ENCODE data around the gene TBPL2.
"Not testable (repeated sequence)": the region's sequence is repeated elsewhere in the genome, so short reads cannot be mapped to it uniquely, and the experiment has no call there.

Gene TBPL2

DNA sequence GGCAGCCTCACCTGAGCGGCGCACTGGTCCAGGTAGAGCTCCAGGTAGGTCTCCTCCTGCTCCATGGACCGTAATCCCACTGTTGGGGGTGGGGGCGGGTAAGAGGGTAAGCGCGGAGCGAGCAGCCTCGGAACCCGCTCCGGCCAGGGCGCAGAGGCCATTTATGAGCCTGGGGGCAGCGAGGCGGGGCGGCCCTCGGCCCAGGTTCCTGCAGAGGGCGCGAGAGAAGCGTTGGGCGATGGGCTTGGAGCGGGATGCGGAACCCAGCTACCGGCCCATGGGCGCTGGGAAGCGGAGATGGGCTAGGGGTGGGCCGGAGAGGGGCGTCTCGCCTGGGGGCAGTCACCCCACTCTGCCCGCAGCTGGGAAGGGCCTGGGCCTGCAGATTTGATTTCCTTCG is at the start of gene TBPL2:
Gene TBPL2 (minus strand): TSS at position 232 of the 400 bp plus-strand sequence. CDS start 167 bp downstream, at position 65.
- no peak for DNase-seq

DNA sequence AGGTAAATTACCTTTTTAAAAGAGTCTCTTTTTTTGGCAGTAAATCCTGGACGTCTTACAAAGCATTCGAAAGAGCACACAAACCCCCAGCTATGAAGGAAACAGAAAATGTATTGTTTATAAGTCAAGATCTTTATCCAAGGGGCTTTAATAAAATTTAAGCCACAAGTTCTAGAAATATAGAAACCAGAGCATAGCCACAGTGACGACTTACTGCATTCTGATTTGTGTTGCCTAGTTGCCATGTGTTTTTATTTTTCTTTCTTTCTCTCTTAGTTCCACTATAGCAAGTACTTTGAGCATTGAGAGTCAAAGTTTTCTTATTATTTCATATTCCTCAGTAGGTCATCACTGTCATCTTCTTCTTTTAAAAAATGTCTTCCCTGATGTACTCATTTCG is 47.8 kb upstream of the TBPL2 start:
- no peak for DNase-seq

DNA sequence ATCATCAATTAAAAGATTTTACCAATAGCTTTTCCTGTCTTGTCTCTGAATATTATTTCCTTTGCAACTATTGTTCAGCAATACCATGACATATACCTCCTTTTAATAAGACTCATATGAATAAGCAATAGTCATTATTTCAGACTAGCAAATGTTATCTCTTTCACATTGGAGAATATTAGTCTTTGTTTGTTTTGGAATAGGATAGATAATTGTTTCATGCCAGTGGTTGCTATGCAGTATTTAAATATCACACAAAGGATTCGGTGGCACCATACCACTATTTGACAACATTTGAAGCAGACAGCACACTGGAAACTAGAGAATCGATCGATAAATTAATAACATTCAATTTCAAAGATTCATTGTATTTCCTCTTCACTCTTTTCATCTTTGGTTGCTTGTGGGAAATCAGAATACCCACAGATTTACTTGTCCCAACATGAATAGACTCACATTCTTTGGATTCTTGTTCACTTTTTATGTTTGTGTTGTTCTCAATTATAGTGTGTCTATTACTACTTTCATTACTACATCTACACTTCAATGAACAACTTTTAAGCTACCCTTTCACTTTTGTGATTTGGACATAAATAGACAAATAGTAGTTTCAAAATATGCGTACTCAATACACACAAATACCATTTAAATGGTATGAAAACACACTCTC is 42.7 kb upstream of the TBPL2 start:
- DNase-seq, result no peak

DNA sequence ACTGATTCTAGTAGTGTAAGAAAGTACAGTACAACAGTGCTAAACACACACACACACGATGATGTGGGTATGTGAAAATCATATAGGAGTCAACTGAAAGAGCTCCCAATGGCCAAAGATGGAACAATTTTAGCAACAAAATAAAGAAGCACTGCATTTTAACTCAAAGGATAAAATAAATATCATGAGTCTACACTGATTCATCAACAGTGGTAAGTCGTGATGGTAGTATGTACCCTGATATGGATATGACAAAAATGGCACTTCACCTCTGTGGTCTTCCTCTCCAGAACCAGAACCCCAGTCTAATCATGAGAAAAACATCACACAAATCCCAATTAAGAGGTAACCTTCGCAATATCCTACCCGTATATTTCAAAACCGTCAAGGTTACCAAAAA is 41.4 kb upstream of the TBPL2 start:
- DNase-seq, result no peak

DNA sequence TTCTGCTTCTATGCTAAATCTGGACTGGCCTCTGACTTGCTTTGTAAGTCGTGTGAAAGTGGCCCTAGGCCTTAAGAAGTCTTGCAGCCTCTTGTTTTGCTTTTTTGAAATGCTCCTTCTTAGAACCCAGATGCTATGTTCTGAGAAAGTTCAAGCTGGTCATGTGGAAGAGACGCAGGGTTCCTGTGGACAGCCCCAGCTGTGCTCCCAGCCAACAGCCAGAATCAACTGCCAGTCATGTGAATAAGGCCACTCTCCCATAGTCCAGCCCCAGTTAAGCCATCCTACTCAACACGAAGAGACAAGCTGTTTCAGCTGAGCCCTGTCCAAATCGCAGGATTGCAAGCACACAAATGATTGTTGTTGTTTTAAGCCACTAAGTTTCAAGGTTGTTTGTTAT is 37.3 kb upstream of the TBPL2 start:
- DNase-seq, result peak; percentile 63

DNA sequence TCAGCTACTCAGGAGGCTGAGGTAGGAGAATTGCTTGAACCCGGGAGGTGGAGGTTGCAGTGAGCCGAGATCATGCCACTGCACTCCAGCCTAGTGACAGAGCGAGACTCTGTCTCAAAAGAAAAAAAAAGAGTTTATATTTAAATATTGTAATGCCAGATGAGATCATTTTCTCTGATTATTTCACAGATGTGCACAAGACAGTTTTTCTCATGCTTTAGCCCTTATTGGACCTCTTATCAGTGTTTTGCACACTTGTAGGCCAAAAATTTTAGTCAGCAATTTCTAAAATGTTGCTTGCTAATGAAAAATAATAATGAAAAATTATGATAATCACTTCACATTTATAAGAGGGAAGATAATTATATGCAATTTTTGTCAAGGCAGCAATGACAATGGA is 36.0 kb upstream of the TBPL2 start:
- DNase-seq, result not testable (repeated sequence)

DNA sequence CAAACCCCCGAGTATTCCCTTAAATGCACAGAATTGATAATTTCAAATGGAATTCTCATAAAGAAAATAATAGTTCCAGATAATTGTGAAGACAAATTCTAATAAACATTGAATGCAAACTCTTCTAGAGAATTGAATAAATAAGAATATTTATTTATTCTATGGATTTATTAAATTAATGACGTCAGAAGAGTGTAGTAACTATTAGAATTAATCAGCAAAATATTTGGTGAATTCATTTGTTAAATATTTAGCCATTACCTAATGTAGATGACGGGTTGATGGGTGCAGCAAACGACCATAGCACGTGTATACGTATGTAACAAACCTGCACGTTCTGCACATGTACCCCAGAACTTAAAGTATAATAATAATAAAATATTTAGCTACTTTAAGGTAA is 33.4 kb upstream of the TBPL2 start:
- DNase-seq, result no peak

DNA sequence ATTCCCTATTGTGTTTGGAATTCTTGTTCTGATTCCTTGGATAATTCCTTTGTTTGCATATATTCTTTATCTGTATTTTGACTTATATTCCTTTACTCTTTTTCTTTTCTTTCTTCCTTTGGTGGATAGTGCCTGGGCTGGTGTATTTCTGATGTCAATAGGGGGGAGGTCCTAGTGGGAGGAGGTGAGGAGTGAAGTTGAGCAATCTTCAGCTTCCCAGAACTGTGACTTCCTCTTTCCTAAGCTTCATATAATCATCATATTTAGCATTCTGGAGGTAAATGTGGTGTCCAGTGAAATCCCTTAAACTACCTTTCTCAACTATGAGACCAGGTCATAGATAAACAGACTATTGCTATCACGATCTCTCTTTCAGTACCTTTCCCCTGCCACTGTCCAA is 29.6 kb upstream of the TBPL2 start:
- DNase-seq, result no peak

DNA sequence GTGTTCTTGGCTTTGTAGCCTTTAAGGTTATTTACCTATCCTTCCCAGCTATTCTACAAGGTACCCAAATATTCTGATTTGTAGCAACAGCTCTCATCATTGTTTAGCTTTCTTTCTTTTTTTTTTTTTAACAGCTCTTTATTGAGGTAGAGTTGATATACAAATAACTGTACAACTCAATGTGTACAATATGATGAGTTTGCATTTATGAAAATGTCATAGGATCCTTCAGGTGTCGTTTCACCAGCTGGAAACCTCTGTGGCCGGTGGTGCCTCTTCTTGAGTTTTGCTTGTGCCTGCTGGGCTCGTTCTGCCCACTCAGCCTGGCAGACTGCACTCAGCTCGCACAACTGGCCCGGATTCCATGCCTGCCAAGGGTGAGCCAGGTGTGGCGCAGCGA is 26.9 kb upstream of the TBPL2 start:
- no peak for DNase-seq

DNA sequence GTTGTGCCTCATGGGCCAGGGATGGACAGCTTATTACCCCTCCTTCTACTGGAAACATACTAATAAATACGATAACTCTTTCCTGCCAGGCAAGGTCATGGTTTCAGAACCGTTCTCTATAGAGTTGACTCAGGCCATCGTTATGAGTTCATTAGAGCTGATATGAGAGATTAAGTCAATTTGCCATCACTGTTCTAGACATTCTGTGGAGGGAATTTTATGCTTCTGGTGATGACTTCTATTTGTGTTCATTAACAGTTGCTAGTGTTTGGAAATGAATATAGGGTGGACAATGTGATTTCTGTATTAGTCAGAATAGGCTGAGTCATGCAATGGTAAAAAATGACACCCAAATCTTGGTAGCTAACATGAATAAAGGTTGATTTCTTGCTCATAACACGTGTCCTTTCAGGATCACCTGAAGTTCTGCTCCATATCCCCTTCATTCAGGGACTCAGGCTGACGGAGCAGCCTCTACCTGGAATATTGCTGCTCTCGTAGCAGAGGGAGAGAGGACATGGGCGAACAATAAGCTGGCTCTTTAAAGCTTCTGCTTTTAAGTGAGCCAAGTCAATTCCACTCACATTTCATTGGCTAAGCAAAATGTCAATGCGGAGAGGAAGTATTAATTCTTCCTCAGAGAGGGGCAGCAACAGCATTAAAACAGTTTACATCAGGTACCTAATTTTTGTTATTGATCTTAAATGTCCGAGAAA is 18.5 kb upstream of the TBPL2 start:
- no peak for DNase-seq

DNA sequence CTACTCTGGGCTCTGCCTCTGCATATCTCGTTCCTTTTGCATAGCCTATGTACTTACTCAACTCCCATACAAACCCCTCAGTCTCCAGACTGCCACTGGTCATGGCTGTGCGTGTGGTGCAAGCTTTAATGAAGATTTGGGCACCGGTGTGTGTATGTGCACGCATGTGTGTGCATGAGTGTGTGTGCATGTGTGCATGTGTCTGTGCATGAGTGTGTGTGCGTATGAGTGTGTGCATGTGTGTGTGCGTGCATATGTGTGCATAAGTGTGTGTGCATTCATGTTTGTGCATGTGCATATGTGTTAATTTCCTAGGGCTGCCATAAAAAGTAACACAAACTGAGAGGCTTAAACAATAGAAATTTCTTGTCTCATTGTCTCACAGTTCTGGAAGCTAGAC is 17.1 kb upstream of the TBPL2 start:
- no peak for DNase-seq

DNA sequence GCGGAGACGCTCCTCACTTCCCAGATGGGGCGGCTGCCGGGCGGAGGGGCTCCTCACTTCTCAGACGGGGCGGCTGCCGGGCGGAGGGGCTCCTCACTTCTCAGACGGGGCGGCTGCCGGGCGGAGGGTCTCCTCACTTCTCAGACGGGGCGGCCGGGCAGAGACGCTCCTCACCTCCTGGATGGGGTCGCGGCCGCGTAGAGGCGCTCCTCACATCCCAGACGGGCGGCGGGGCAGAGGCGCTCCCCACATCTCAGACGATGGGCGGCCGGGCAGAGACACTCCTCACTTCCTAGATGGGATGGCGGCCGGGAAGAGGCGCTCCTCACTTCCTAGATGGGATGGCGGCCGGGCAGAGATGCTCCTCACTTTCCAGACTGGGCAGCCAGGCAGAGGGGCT is 16.0 kb upstream of the TBPL2 start:
- not testable (repeated sequence) for DNase-seq

DNA sequence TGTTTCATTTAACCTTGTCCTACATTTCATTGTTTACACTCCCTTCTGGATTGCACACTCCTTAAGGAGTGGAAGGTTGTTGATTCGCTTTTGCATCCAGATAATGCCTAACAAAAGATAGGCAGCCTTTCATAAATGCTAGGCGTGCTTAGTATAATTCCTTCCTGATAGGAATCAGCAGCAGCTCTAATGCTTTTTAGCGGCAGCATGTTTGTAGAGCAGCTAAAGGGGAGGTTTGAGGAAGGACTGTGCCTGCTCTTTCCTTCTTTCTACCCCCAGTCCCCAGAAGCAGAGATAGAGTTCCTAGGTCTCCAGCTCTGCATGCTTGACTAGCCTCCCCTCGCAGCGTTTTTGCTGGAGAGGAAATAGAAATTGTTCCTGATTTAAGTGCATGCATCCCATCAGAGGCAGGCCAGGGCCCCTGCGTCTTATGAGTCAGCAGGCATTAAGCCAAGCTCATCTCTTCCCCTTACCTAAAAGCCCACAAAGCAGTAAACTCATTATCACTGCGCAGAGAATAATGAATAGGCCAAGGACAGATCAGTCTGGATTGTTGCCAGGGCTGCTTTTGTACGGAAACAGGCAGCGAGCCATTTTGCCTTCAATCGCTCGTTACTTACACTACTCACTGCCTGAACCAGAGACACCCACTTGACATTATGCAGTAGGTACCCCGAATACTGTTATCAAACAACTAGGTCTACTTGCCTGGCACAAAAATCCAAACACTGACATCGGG is 14.0 kb upstream of the TBPL2 start:
- peak; percentile 77 for DNase-seq

DNA sequence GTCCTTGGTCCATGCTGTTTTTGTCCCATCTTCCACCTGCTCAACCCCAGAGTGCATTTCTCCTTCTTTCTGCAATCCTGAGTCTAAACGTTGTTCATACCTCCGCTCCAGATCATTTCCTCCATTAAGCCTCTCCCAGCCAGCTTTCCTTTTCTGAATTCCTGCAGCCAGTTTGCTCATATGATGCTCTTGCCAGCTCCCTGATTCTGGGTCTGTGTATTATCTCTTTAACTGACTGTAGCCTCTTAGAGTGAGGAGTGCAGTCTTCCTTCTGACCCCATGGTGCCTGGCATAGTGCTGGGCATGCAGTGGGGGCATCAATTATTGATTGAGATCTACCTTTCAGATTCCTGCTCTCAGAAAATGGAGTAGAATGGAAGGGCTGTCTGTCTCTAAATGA is 11.5 kb upstream of the TBPL2 start:
- no peak for DNase-seq

DNA sequence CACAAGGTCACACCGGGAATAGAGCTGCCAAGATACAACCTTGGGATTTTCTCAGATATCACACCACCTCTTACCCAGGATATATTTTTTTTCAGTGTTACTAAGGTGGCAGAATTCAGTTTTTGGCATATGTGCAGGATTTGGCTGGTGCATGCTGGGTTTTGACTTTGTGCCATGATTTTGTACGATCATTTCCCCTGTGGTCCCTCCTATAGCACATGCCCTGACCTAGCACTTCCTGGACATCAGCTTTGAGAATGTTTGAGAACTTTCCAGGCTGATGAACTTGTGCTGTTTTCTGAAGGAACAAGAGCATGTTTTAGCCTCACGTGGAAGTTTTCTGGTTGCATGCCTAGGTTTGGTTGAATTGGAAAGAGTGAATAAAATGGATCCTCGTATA is 11.0 kb upstream of the TBPL2 start:
- no peak for DNase-seq

DNA sequence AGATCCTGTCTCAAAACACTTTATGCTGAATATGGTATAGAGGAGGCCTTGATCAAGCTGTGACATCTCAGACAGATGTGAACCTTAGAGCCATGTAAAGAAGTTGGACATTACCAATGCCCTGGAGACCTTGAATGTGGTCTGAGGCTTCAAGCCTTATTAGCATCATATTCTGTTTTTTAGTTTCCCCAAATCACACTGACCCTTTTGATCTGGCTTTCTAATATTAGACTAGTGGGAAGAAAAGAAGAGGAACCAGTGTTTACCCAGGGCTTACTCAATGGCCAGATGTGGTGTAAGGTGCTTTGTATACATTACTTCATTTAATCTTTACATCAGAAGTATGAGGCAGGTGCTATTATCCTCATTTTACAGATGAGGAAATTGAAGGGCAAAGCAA is 10.6 kb upstream of the TBPL2 start:
- DNase-seq, result no peak

DNA sequence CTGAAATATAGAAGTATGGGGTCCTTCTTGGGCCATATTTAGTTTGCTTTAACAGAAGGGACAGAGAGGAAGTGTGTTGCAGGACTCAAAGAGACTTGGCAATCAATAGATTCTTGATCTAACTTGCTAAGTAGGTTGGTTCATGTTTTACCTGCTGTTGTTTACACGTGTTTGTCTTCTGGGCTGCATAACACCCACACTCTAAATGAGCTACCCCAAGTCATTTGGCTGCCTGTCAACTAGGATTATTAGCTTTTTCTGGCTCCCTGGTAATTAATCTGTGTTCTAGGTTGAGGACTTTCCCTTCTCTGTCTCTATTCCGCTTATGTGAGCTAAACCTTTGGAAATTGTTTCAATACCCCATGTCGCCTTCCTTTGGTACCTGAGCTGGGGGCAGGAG is 10.1 kb upstream of the TBPL2 start:
- DNase-seq, result no peak

DNA sequence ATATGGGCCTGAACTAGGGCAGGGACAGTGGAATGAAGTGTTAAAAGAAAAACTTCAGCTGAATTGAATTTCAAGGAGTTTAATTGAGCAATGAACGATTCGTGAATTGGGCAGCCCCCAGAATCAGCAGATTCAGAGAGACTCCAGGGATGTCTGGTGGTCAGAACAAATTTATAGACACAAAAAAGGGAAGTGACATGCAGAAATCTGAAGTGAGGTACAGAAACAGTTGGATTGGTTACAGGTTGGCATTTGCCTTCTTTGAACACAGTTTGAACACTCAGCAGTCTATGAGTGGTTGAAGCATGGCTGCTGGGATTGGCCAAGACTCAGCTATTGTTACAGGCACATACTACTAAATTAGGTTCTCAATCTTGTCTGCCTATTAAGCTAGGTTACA is 9.7 kb upstream of the TBPL2 start:
- no peak for DNase-seq

DNA sequence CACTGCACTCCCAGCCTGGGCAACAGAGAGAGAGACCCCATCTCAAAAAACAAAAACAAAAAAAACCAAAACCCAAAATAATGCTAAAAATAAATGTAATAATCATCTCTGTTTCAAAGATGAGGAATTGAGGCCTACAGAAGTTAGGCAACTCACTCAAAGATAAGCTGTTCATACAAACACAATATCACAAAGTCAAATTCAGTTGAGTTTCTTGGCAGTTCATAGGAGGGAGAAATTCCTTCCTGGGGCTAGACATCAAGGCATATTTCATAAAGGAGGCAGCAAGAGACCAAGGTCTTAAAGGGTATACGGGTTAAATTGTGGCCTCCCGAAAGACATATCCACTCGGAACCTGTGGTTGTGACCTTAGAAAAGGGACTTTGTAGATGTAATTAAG is 8.7 kb upstream of the TBPL2 start:
- DNase-seq, result no peak

DNA sequence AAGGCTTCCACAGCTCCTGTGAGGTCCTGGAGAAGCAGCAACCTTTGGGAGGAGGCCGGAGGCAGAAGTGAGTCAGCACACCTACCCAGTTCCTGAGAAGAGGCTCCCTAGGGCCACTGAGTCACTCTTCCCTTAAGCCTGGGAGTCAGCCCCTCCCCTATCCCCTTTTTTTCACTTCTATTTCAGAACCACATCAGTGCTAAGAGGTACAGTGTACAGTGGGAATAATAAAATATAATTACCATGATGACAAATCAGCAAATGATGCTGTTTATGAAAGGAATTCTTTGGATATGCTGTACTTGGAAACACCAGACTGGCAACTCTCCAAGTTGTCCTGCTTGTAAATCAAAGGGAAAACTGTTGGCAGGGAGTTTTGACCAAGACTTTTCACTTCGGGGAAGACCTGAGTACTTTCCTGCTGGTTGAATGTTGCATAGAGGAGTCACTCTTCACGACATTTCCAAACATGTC is 7.8 kb upstream of the TBPL2 start:
- DNase-seq, result no peak

DNA sequence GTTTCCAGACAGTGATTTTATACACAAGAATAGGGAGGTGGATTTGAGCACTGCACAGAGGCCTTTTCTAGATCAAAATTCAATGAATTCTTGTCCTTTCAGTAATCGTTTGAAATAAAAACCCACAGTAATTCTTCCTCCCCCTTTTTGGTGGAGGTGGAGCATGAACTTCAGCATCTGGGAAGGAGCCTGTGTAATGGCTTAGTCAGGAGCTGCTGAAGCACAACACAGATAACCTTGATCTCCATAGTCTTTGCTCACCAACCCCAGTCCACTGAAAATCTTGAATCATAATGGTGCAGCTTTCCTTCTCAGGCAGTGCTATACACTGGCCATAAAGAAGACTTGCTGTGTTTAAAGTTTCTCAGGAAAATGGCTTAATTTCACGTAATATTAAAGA is 6.4 kb upstream of the TBPL2 start:
- DNase-seq, result no peak

DNA sequence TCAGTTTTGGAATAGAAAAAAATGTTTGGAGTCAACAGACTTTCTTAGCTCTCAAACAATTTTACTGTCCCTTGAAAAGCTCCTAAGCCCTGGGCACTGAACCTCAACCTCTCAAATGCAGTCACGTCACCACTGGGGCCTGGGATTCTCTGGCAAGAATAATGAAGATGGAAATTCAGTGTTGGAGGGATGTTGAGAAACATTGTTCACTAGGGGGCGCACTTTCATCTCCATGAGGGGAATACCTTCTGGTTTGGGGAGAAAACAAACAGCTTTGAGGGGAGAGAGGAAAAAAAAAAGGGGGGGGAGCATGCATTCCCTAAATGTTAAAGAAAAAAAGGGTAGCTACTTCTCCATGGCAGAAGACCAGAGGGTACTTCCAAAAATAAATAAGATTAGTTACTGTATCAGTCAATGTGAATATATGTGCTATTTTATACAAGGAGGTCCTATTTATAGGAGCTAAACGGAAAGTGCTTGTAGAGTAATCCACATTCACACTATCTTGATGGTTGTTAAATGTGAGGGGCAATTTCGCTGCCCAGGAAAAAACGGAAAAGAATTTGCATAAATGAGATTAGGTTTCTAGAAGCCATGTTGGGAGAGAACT is 5.8 kb upstream of the TBPL2 start:
- peak; percentile 78 for DNase-seq

DNA sequence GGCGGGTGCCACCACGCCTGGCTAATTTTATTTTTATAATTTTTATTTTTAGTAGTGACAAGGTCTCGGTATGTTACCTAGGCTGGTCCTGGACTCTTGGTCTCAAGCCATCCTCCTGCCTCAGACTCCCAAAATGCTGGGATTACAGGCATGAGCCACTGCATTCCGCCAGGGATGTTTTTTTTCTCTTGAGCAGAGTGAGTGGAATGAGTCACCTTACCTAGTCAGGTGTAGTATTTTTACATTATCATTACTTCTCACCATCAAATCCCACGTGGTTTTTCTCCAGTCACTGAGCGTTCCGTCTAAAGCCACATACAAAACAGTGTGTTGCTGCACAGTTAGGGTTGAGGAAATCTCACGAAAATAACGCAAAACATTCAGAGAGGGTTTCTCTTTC is 870 bp upstream of the TBPL2 start:
- DNase-seq, result no peak

All from retina (tissue), 1 donor.